Frontal cortex (tissue), 1 donor: ENCODE measurements around the gene SIRPB2. TPM values are rescaled to one million over a fixed set of nuclear protein-coding genes. Genes with fewer than 3 reads are reported as not detected.

Experiments
- small RNA-seq: library from RNA; depleted of rRNA; stranded (forward); fragments of <200 nt; gene quantifications from one replicate; pipeline ENCODE3, GENCODE V24; 2014
- total RNA-seq: library from RNA; depleted of rRNA; stranded (reverse); fragments of >200 nt; gene quantifications from one replicate; pipeline ENCODE4 v1.2.3, GENCODE V29; 2014

SIRPB2 gene
- total RNA-seq, 1 donor from 2014 or later, result 0.82 TPM

Small RNAs within 50 kb of the gene (small RNA-seq; reads per million reads assigned to genes)
- not detected for gene RNU6-917P

Other genes starting within 250 kb of the SIRPB2 start
- gene SNPH, start 225.1 kb downstream of the SIRPB2 start, total RNA-seq, result 21.6 TPM
- gene SDCBP2, start 162.3 kb downstream of the SIRPB2 start, total RNA-seq, result 3.3 TPM
- 83.2 TPM for gene FKBP1A, start 98.4 kb downstream of the SIRPB2 start, total RNA-seq
- 29.3 TPM for gene NSFL1C, start 24.6 kb downstream of the SIRPB2 start, total RNA-seq
- gene SIRPD, start 66.3 kb upstream of the SIRPB2 start, total RNA-seq, result not detected
- gene SIRPB1, start 128.6 kb upstream of the SIRPB2 start, total RNA-seq, result 0.41 TPM
- not detected for gene SIRPG, start 166.4 kb upstream of the SIRPB2 start, total RNA-seq